Naive B cell (primary cell): ENCODE measurements around the gene POLR2J. TPM values are rescaled to one million over a fixed set of nuclear protein-coding genes. Genes with fewer than 3 reads are reported as not detected.
A peak's percentile ranks its signal among the peaks of the same experiment; 100 is the strongest.
"Not testable (repeated sequence)": the region's sequence is repeated elsewhere in the genome, so short reads cannot be mapped to it uniquely, and the experiment has no call there.

Source experiments
- ATAC-seq, 2 donors: fragments of 150-1000 bp; cut with Tn5 transposase; 2 replicates each; pipeline ENCODE4 v1.10.0; 2021; ENCODE audit warnings: low read depth in 2 of 2, mild to moderate bottlenecking in 2 of 2, moderate library complexity in 2 of 2
- DNase-seq: peaks from one replicate; pipeline ENCODE4 v3.0.0; 2022
- H3K27ac Mint-ChIP-seq, 6 donors: one replicate each; pipeline ENCODE4 v1.8.0; 2020 to 2022; ENCODE audit warnings: mild to moderate bottlenecking in 6 of 6, mixed read lengths in 6 of 6, moderate library complexity in 5 of 6, inconsistent platforms in 2 of 6
- H3K27me3 Mint-ChIP-seq, 3 donors: one replicate each; pipeline ENCODE4 v1.8.0; 2021 to 2022; ENCODE audit warnings: mixed read lengths in 3 of 3, mild to moderate bottlenecking in 1 of 3
- H3K36me3 Mint-ChIP-seq, 2 donors: one replicate each; pipeline ENCODE4 v1.8.0; 2020 to 2022; ENCODE audit warnings: mixed read lengths in 2 of 2, inconsistent platforms in 1 of 2, mild to moderate bottlenecking in 1 of 2
- H3K4me1 Mint-ChIP-seq, 3 donors: one replicate each; pipeline ENCODE4 v1.8.0; 2020 to 2022; ENCODE audit warnings: mixed read lengths in 3 of 3, inconsistent platforms in 1 of 3, mild to moderate bottlenecking in 1 of 3, moderate library complexity in 1 of 3
- H3K4me3 Mint-ChIP-seq, 8 donors: one replicate each; pipeline ENCODE4 v1.8.0; 2020 to 2022; ENCODE audit warnings: mild to moderate bottlenecking in 8 of 8, mixed read lengths in 8 of 8, moderate library complexity in 8 of 8, inconsistent platforms in 2 of 8
- H3K9me3 Mint-ChIP-seq, 7 donors: one replicate each; pipeline ENCODE4 v1.8.0; 2020 to 2022; ENCODE audit warnings: mixed read lengths in 7 of 7, mild to moderate bottlenecking in 5 of 7, inconsistent platforms in 2 of 7, moderate library complexity in 1 of 7
- polyA plus RNA-seq, 6 donors: library from polyadenylated mRNA; unstranded; fragments of 300-500 nt; fragmentation: Illumina TruSeq; gene quantifications; one replicate each; pipeline ENCODE4 v1.2.3, GENCODE V29; 2021; ENCODE audit warnings: low read depth in 6 of 6

POLR2J gene
- polyA plus RNA-seq, 6 donors from 2014 or later = 65.4 to 149 (median 107) TPM

DNA sequence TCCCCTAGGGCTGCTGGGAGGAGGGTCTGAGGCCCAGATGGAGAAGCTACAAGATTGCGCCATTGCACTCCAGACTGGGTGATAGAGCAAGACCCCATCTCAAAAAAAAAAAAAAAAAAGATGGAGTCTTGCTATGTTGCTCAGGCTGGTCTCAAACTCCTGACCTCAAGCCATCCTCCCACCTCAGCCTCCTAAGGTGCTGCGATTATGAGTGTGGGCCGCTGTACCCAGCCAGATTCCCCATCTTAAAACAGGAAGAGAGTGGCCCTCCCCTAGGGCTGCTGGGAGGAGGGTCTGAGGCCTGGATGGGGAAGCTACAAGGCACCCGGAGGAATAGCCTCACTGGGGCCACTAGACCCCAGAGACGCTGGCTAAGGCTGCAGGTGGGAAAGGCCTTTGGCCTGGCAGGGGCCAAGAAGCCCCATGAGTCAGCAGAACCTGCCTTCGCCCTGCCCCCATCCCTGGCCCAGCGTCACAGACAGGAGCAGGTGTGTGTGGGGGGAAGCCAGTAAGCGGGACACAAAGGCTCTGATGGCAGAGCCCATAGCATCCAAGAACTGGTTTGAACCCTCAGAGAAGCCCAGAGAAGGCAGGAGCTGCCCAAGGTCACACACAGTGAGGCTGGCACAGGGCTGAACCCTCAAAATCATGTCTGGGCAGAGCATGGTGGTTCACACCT, 28.8 kb upstream of the POLR2J start:
- H3K36me3 Mint-ChIP-seq, H3K4me3 Mint-ChIP-seq, ATAC-seq, H3K9me3 Mint-ChIP-seq, DNase-seq, H3K4me1 Mint-ChIP-seq, H3K27ac Mint-ChIP-seq, H3K27me3 Mint-ChIP-seq: not testable (repeated sequence)

DNA sequence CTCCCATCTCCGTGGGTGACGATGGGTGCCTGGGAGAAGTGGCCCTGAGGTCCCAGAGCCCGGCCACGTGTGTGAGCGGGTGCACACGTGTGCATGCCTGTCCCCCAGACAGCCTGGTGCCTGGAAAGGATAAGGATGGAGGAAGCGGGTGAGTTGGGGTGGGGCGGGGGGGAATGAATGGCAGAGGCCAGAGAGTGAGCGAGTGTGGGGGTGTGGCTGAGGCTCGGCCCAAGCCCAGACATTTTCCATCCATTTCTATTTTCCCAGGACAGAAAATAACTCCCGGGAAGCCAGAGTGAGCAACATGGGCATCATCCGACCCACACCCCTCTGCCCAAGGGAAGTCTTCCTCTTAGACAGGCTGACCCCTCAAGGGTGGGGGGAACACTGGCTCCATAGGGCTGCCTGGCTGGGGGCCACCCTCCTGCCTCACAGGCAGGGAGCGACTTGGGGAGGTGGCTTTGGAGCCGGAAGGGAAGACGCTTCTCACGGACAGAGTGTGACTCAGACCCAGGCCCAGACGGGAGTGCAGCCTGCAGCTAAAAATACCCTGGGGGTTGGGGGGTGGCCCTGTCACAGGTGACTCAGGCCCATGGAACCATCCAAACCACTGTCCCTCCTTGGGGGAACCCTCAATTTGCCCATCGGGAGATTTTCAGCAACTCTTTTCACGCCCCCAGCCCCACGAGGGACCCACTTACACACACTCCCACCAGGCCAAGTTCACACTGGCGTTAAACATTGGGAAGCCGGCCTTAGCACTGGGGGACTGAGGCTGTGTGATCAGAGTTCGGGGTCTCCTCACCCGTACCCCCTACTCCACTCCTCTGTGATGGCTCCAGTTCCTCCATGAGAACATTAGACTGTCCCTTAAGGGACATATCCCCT, 26.8 kb upstream of the POLR2J start:
- H3K4me3 Mint-ChIP-seq, ATAC-seq, DNase-seq, H3K36me3 Mint-ChIP-seq, H3K27me3 Mint-ChIP-seq, H3K27ac Mint-ChIP-seq, H3K4me1 Mint-ChIP-seq, H3K9me3 Mint-ChIP-seq: not testable (repeated sequence)

DNA sequence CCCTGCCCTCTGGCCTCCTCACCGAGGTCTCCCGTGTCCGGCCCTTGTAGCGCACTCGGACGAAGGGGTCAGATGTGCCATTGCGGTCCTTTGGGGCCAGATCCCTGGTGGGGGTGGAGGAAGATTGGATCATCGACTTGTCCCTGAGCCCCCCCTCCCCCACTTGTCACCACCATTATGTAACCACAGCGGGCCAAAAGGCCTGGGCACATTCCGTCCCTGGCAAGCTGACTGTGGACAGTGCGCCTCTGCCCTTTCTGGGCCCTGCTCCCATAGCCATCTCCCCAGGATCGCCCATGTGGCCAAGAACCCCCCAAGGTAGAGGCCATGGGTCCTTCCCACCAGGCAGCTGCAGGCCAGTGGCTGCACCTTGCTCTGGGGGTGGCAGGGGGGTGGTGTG, 24.4 kb upstream of the POLR2J start:
- not testable (repeated sequence) for H3K9me3 Mint-ChIP-seq, ATAC-seq, H3K4me1 Mint-ChIP-seq, DNase-seq, H3K27ac Mint-ChIP-seq, H3K27me3 Mint-ChIP-seq, H3K36me3 Mint-ChIP-seq, H3K4me3 Mint-ChIP-seq

GRCh38 chr7:102498321-102498720, 19.6 kb upstream of the POLR2J start:
- not testable (repeated sequence) for H3K4me3 Mint-ChIP-seq, H3K9me3 Mint-ChIP-seq, DNase-seq, H3K27me3 Mint-ChIP-seq, ATAC-seq, H3K27ac Mint-ChIP-seq, H3K36me3 Mint-ChIP-seq, H3K4me1 Mint-ChIP-seq

DNA sequence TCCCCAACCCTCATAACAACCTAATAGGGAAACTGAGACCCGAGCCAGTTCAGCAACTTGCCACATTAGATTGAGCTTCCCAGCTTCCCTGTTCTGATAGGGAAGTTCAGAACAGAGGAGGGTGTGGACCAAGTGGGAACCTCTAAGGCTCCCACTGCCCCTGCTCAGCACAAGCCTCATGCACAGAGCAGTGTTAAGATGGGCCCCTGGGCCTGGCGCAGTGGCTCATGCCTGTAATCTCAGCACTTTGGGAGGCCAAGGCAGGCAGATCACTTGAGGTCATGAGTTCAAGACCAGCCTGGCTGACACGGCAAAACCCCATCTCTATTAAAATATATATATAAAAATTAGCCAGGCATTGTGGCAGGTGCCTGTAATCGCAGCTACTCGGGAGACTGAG, 18.6 kb upstream of the POLR2J start:
- H3K27ac Mint-ChIP-seq, H3K9me3 Mint-ChIP-seq, DNase-seq: not testable (repeated sequence)

DNA sequence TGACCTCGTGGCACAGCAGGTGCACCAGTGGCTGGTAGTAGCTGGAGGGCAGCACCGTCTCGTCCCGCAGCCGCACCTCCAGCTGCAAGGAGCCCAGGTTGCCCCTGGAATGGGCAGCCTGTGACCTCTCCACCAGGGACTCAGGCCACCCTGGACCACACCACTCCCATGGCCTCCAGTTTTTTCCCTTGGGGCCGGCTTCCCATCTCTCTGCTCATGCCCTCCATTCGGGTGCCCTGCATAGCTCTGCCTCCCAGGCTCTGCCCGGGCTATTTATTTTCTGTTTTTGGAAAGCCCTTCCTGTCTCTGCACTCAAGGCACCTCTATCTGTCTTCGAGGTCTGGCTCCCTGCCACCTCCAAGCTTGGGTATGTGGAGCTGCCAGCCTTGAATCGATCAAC, 18.1 kb upstream of the POLR2J start:
- not testable (repeated sequence) for H3K27ac Mint-ChIP-seq, H3K9me3 Mint-ChIP-seq, H3K4me1 Mint-ChIP-seq, ATAC-seq, H3K4me3 Mint-ChIP-seq, DNase-seq, H3K36me3 Mint-ChIP-seq, H3K27me3 Mint-ChIP-seq

More for the DNA sequence above, 18.6 kb upstream of the POLR2J start:
- not testable (repeated sequence) for H3K27me3 Mint-ChIP-seq, H3K4me1 Mint-ChIP-seq, H3K4me3 Mint-ChIP-seq, H3K36me3 Mint-ChIP-seq, ATAC-seq

DNA sequence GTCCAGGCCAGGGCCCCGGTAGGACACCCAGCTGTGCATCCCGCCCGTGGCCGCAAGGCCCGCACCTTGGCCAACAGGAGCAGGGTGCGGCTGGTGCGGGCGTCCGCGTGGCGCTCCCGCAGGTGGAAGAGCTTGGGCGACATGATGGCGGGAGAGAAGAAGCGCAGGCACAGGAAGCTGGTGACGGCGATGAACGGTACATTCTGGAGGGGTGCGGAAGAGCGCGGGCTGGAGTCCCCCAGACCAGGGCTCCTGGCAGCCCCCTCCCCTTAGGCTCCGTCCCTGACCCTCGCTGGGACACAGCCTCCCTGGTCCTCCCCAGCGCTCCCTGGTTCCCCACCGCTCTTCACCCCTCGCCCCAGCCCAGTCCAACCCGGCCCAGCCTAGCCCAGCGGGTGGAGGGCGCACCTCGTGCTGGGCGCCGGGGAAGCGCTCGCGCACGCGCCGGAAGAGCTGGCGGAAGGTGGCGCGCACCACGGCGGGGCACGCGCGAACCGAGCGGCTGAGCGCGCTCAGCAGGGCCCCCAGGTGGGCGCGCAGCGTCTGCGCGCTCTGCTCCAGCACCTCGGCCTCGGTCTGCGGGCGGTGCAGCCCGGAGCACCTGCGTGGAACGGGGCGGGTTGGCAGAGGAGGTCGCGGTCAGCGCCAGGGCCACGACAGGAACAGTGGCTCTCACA, 15.9 kb upstream of the POLR2J start:
- not testable (repeated sequence) for DNase-seq, H3K9me3 Mint-ChIP-seq, H3K27me3 Mint-ChIP-seq, H3K36me3 Mint-ChIP-seq, H3K27ac Mint-ChIP-seq, H3K4me3 Mint-ChIP-seq, H3K4me1 Mint-ChIP-seq
- ATAC-seq = peak; percentile 76 to 77

GRCh38 chr7:102494026-102494425, 15.3 kb upstream of the POLR2J start:
- not testable (repeated sequence) for H3K36me3 Mint-ChIP-seq, DNase-seq, H3K27me3 Mint-ChIP-seq, H3K27ac Mint-ChIP-seq, H3K4me3 Mint-ChIP-seq, H3K9me3 Mint-ChIP-seq, H3K4me1 Mint-ChIP-seq
- ATAC-seq = peak in 1 of 2 donors; percentile 5

DNA sequence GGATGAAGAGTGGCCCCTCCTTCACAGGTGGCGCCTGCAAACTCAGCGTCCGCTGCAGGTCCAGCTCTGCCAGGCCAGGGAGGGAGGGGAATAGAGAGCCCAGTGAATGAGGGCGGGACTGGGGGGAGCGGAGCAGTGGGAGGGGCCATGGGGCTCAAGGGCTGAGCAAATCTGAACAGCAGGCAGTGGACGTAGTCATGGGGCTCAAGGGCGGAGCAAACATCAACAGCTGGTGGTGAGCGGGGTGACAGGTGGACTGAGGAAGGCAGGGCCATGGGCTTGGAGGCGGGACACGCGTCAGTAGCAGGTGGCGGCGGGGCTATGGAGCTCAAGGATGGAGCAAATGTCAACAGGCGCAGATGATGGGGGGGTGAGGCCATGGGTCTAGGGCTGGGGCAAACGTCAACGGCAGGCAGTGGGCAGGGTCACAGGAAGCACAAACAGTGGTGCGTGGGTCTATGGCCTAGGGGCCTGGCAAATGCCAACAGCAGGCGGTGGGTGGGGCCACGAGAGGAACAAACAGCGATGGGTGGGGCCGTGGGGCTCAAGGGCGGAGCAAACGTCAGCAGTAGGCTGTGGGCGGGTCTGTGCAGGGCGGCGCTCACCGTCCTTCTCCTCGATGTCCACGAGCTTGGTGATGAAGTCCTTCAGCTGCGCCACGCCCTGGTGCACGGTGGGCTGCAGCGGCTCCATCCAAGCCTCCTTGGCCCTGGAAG, 14.7 kb upstream of the POLR2J start:
- H3K4me1 Mint-ChIP-seq, H3K27me3 Mint-ChIP-seq, H3K36me3 Mint-ChIP-seq, H3K4me3 Mint-ChIP-seq, DNase-seq, H3K27ac Mint-ChIP-seq, H3K9me3 Mint-ChIP-seq: not testable (repeated sequence)
- ATAC-seq = peak; percentile 49 to 52

- H3K9me3 Mint-ChIP-seq, H3K4me3 Mint-ChIP-seq, H3K27me3 Mint-ChIP-seq, H3K4me1 Mint-ChIP-seq, H3K36me3 Mint-ChIP-seq, H3K27ac Mint-ChIP-seq: not testable (repeated sequence)
- DNase-seq (peak; percentile 31), ATAC-seq (peak; percentile 29 to 37)
Measured at GRCh38 chr7:102490529-102491075, 11.9 kb upstream of the POLR2J start.

DNA sequence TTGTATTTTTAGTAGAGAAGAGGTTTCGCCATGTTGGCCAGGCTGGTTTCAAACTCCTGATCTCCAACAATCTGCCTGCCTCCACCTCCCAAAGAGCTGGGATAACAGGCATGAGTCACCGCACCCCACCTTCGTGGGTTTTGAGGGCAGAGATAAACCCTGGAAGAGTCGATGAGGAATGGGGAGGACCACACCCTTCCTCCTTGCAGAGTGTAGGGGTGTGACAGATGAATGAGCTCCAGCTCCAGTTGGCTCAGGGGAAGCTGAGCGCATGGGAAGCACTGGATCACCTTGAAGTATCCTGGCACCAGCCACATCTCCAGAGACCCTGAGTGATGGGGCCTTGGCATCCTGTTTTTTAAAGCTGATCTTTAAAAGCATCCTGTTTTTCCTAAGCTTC, 5.6 kb upstream of the POLR2J start:
- DNase-seq, H3K9me3 Mint-ChIP-seq, H3K4me3 Mint-ChIP-seq, H3K4me1 Mint-ChIP-seq, H3K27ac Mint-ChIP-seq, ATAC-seq, H3K27me3 Mint-ChIP-seq, H3K36me3 Mint-ChIP-seq: not testable (repeated sequence)

DNA sequence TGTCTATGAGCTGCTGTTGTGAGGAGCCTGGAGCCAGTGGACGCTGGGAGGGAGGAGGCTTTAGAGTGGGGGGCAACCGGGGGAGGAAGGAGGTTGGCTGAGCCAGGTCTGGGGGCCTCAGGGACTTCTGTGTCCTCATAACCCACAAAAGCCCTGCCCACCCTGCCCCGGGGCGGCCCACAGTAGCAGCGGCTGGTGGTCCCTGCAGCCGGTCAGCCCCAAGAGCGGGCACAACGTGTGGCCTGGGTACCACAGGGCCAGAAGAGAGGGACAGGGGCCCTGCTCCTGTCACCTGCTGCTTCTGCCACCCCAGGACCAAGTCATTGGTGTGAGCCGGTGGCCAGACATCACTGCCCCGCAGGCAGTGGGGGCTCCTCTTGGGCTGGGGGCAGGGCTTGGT, 3.2 kb upstream of the POLR2J start:
- not testable (repeated sequence) for ATAC-seq, H3K27ac Mint-ChIP-seq, H3K4me1 Mint-ChIP-seq, H3K9me3 Mint-ChIP-seq, H3K4me3 Mint-ChIP-seq, DNase-seq, H3K27me3 Mint-ChIP-seq, H3K36me3 Mint-ChIP-seq

GRCh38 chr7:102479982-102480637, 1.4 kb upstream of the POLR2J start:
- H3K4me1 Mint-ChIP-seq, H3K27me3 Mint-ChIP-seq, H3K36me3 Mint-ChIP-seq, ATAC-seq, H3K9me3 Mint-ChIP-seq, DNase-seq: not testable (repeated sequence)
- Mint-ChIP-seq H3K4me3 (peak overlapping the region in 2 of 8 donors; percentile 9 to 35), H3K27ac (peak overlapping the region in 1 of 6 donors; percentile 53)
